Hepatocyte (in vitro differentiated cells): ENCODE measurements around the gene IL36RN.

ENCODE experiments used
- EZH2 ChIP-seq: fragments of 200-600 bp; sonication (generic); IDR thresholded peaks from 2 replicates; pipeline ENCODE4 v1.6.1; 2016; ENCODE audit warnings: antibody characterized with exemption, mild to moderate bottlenecking, borderline replicate concordance
- EZH2phosphoT487 ChIP-seq: fragments of 200-600 bp; sonication (generic); IDR thresholded peaks from one replicate; pipeline ENCODE4 v1.6.1; 2018; ENCODE audit warnings: antibody characterized with exemption, mild to moderate bottlenecking, low read depth, moderate library complexity; ENCODE audit not compliant: unreplicated experiment, severe bottlenecking
- TF ChIP-seq, protein P1 (sequence below): fragments of 200-600 bp; sonication (generic); IDR thresholded peaks from 2 replicates; pipeline ENCODE4 v1.5.1; 2016; ENCODE audit warnings: antibody characterized with exemption, mild to moderate bottlenecking; ENCODE audit not compliant: poor library complexity

- TF ChIP-seq EZH2 (no peak), EZH2phosphoT487 (no peak)
- TF ChIP-seq, protein P1, sequence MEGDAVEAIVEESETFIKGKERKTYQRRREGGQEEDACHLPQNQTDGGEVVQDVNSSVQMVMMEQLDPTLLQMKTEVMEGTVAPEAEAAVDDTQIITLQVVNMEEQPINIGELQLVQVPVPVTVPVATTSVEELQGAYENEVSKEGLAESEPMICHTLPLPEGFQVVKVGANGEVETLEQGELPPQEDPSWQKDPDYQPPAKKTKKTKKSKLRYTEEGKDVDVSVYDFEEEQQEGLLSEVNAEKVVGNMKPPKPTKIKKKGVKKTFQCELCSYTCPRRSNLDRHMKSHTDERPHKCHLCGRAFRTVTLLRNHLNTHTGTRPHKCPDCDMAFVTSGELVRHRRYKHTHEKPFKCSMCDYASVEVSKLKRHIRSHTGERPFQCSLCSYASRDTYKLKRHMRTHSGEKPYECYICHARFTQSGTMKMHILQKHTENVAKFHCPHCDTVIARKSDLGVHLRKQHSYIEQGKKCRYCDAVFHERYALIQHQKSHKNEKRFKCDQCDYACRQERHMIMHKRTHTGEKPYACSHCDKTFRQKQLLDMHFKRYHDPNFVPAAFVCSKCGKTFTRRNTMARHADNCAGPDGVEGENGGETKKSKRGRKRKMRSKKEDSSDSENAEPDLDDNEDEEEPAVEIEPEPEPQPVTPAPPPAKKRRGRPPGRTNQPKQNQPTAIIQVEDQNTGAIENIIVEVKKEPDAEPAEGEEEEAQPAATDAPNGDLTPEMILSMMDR: no peak
Measured at GRCh38 chr2:113015042-113015441, 44.0 kb upstream of the IL36RN start.
